SU-DHL-6 (cell line): Measurements from ENCODE around the gene THRAP3.

Experiments used
- CTCF ChIP-seq: fragments of 200-600 bp; sonication (generic); IDR thresholded peaks from one replicate; pipeline ENCODE4 v1.5.1; 2017; ENCODE audit warnings: antibody characterized with exemption, mild to moderate bottlenecking, low read length, moderate library complexity; ENCODE audit not compliant: insufficient read depth, poor library complexity, severe bottlenecking
- EZH2phosphoT487 ChIP-seq: fragments of 200-600 bp; sonication (generic), shearing (Covaris generic); conservative IDR thresholded peaks from 2 replicates; pipeline ENCODE4 v1.6.1; 2018; ENCODE audit warnings: mild to moderate bottlenecking, antibody characterized with exemption, low read length, moderate library complexity, mixed read lengths

- TF ChIP-seq EZH2phosphoT487 (no peak), CTCF (no peak)
These were observed 755 bp upstream of the THRAP3 start for GRCh38 chr1:36223381-36223995.
